ENCODE results near the gene FAM81A.
A peak's percentile ranks its signal among the peaks of the same experiment; 100 is the strongest.
"Not testable (repeated sequence)": the region's sequence is repeated elsewhere in the genome, so short reads cannot be mapped to it uniquely, and the experiment has no call there.

Gene FAM81A

DNA sequence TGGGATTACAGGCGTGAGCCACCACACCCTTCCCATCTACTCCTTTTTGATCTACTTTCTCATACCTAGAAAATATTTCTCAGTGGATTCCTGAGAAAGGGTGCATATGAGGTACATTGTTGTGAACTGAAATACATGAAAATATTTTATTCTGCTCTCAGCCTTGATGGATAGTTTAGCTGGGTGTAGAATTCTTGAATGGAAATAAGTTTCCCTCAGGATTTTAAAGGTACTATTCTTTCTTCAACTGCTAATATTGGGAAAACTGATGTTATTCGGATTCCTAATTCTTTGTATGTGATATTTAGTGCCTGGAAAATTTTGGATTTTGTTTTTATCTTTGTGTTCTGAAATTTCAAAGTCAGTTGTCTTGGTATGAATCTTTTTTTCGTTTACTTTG lies 9.1 kb upstream of the FAM81A start:
- not testable (repeated sequence) for DNase-seq

DNA sequence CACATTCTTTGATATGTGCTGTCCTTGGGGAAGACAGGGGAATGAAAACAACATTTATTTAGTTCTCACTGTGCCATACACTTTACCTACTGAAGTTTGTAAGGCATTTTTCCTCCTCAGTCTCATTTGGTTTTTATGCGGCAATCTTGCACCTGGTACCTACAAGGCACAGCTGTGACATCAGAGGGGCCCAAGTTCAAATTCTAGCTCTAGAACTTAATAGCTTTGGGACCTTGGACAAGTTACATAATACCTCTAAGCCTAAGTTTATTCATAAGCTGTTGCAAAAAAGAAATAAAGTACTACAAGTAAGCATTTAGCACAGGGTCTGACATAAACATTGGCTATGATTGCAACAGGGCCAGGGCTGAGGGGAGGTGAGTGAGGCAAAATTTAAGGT lies 5.6 kb upstream of the FAM81A start:
- no peak for DNase-seq

DNA sequence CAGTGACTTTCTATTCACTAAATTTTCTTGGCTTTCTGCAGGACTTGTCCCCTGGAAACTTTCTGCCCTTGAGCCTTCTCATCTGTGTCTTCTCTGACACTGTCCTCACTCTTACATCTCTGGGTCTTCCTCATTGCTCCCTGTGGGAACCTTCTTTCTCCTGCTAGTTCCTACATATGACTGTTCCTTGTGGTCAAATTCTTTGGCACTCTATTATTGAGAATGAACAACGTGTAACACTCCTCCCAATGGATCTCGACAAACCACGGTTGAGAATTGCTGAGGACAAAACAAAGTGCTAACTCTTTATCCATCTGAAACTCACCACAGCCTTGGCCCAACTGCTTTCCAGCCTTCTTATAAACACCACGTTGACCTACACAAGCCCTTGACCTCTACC lies 3.5 kb upstream of the FAM81A start:
- DNase-seq, result no peak

DNA sequence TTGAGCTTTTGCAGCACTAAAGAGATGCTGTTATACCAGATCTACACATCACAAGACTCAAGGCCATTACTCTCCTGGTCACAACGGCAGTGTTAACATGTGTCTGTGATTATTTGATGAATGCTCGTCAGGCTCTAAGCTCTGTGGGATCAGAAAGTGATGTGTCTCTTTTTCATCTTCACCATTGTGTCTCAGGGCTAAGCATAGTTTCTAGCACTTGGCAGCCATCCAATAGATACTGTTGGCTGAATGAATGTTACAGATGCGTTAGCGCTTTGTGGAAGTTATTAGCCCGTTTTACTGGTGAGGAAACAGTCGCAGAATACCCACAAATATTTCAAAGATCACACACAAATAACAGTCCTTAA lies 1.2 kb upstream of the FAM81A start:
- peak; percentile 51 for DNase-seq

DNA sequence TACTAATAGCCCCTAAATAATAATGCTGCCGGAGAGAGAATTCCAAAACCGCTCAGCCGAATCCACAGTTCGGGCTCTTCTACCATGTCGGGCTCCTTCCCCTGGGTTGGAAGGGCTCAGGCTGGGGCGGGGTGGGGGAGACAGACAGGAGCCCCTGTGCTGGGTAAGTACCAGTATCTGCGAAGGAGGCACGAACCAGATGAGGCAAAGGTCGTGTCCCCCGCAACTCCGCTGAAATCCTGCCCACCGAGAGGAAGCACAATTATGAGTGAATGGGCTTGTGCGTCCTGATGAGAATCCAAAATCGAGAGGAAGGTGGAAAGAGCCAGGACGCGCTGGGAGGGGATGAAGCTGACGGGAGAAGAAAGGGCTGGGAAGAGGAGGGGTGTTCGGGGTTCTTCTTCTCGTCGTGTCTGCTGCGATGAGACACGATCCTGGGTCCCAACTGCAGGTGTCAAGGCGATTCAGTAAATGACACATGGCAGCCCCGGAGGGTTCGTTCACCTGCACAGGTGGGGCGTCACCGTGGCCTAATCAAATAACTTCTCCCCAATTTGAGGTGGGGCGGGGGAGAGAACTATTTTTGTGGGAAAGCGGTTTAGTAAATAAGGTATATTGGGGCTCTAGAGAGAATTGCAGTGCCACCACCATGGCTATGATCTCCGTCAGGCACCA lies 707 bp upstream of the FAM81A start:
- peak; percentile 68 for DNase-seq

DNA sequence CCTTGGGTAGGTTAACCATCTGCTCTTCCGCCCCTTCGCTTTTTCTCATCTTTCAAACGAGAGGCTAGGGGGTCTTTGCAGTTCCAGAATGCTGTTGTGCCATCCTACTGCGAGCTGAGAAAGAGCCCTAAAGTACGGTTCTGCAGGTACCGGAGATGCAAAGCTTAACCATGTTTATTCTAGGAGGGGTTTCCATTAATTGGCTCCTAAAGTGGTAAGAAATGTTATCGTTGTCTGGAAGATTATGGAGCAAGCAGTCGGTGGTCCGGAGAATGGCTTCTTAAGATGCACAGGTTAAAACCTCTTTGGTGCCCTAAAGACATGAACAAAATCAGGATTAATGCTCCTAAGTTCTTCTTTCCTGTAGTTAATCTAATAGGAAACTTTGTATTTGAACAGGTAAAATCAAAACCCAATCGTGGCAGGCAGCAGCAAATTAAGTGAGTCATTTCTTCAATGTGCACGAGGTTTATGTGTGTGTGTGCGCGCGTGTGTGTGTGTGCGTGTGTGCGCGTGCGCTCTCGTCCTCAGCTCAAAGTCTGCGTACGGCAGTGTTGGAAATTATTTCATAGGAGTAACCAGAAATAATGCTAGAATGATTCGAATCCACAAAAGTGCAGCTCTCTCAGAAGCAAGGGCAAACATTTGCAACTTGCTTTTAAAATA lies 772 bp downstream of the FAM81A start:
- no peak for DNase-seq

DNA sequence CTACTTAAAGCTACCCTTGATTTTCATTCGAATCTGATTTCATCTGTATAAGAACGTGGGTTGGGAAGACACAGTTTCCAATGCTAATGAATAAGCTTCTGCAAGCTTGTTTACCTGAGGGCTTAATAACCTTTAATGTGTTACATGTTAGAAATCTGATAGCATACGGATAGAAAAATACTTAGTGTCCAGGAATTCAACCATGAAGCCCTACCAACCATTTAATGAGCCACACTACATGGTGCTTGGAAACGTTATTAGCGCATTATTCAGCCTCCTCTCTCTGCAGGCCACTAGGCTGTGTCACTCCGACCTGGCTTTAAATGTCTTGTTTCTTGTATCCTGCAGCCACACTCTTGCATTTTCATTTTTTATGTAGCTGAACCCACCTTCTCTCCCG lies 1.6 kb downstream of the FAM81A start:
- DNase-seq, result no peak

DNA sequence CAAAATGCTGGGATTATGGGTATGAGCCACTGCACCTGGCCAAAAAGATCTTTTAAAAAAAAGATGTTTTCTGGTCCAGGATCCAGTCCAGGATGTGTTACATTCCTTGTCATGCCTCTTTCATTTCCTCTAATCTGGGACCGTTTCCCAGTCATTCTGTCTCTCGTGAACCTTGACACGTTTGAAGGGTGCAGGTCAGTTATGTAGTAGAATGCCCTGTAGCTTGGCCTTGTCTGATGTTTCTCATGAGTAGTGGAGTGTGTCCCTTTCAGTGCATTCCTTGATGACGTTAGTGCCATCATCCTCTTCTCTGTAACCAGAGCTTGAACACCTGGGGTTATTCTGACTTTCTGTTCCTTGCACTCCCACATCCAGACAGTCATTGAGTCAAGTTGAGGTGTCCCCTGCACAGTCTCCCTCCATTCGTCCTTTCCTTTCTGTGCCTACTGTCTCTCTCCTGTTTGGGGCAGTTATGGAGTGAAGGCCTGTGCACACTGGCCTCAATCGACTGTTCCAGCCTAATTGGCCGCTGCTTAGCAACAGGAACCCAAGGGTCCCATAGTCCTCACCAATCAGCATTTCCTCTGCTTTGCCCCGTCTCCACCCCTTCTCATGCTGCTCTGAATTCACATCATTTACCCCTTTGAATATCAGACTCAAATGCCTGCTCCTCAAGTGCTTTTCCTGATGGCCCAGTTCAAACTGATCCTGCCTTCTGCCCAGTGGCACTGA lies 5.5 kb downstream of the FAM81A start:
- DNase-seq, result no peak

DNA sequence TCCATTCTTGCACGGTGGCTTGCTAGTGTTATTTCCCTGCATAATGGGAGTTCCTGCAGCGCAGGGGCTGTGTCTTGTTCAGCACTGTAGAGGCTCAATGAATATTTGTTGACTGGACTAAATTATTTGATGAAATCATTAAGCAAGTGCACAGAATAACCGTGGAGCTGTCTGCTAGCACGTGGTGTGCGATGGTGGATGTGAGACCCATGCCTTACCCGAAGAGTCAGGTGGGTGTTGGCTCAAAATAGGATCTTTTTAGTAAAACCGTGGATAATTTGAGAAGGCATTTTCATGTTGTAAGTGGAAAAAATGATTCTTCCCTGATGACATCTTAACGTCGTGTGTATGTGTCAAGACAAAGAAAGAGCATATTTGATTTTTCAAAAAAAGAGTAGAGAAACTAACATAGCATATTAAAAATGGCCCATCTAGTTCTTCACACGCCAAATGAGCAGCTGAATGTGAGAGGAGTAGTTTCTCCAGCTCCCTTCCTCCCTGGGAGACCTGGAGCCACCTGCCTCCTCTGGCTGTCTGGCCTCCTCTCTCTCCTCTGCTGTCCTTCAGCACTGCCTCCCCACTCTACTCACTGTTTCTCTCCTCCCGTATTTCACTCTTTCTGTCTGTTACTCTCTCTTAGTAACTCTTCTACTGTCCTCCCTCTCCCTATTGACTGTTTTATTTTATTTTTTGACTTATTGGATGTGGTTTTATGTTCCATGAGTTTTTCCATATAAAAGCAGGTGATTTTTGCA lies 6.3 kb downstream of the FAM81A start:
- no peak for DNase-seq

DNA sequence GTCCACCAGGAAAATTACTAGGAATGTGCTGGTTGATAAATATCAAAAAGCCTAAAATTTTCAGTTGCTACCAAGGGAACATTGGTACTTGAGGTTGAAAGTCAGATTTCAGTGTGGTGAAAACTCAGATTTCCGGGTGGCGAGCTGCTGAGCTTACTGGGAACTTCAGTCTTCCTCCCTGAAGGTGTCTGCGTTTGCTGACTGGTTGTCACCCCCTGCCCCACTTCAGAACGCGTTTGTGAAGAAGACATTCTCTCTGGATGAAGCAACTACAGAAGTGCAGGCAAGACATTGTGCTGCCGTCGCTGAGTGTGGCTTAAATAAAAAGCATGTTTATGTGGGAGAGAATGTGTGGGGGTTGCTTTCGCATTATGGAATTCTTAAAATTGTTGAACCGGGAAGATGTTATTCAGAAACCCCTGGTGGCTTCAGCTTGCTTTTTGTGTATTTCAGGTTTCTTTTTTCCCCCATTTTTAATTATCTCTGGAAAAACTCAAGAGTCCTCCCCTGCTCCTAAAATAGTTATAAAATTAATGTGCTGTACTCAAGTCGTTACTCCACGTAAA lies 7.1 kb downstream of the FAM81A start:
- no peak for DNase-seq

DNA sequence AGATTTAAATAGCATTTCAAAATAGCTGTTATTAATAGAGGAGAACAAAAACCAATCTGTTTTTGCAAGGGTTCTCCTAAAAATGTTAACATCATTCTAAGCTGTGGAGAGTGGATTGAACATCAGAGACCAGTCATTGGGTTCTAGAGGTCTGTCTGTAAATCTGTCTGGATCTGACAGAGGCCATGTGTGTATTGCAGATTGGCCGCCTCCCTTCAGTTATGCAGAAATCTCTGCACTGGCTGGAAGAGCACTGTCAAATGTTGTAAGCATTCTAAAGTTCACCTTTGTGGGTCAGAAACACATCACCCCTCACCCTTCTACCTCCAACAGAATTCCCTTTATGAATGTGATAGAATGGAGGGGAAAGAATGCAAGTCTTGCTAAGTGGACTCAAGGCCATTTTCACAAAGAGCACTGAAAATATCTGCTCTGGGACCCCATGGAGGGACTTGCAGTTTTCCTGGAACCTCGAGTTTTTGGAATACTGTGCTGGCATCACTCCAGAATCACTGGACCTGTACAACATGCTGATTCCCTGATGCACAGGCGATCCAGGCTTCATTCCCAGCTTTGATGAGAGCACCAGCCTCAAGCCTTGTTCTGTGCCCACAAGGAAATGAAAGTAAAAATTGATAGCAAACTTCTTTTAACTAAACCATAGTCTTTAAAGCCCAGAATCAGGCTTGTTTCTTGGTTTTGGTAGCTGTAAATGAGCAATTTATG lies 8.4 kb downstream of the FAM81A start:
- DNase-seq, result no peak

DNA sequence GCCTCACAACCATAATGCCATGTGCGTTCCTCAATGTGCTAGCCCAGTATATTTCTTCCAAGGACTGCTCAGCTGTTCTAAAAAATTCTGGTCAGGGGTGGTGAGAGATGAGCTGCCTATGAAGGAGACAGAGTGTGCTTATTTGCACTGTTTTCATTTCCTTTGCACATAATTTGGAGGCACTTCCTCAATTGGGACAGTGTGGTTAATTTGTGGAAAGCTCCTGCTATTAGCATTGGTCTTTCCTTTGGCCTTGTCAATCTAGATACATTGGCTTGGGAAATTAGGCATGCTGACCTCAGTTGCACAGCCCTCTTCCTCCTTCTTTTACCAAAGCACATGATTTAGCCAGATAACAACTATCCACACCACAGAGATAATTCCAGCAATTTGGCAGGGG lies 9.4 kb downstream of the FAM81A start:
- DNase-seq, result no peak

DNA sequence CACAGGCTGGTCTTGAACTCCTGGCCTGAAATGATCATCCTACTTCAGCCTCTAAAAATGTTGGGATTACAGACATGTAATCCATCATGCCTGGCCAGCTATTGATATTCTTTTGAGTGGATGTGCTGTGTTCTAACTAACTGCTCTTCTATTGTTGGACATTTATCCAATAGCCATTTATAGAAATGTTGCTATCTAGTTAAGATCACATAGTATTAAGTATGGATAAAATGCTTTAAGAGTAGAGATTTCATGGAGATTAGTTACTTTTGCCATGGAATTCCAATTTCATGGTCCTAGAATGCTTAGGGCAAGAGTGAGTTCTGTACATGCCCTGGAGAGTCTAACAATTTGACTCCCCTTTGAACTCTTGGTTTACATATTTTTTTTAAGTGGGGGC lies 10.9 kb downstream of the FAM81A start:
- no peak for DNase-seq

DNA sequence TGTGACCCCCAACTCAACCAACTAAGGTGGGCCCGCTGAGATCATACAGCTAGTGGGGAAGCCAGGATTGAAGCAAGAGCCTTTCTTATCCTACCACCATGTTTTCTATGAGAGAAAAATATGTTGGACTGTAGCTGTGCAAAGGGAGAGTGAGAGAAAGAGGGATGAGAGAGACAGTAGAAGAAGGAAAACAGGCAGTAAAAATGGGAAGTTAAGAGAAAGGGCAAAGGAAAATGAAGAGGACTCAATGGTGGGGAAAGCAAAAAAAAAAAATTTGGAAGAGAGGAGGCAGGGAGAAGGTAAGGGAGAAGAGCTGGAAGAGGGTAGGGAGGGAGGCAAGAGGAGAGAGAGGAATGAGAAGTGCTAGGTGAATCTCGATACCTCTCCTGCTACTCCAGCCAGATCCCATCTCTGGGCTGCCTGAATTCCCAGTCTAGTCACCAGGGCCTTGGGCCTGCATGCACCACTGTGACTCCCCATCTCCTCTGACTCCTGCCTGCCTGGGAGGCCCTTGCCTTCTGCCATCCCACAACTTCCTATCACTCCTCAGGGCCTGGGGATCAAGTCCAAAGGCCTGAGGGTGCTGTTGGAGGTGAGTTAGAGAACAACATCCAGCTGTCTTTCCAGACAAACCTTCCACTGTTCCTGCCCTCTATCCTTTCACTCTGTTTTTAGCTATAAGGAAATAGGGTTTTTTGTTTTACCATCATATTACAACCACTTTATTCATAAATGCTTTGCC lies 15.7 kb downstream of the FAM81A start:
- DNase-seq, result no peak

DNA sequence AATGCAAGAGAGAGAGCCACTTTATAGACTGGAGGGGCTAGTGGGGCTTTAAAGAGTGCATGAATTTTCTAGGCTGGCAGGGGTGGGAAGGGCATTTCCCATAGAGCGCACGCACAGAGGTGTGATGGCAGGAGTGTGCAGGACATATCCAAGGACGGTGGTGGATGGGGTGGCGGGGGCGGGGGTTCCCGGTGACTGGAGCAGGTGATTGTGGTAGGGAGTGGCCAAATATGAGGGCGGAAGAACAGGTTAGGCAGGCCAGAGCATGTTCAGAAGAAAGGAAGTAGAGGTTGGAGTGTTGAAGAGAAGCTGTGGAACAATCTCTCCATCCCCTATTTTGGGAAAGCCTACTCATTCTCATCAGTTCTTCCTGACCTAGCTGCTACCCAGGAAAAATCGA lies 18.1 kb downstream of the FAM81A start:
- DNase-seq, result no peak

DNA sequence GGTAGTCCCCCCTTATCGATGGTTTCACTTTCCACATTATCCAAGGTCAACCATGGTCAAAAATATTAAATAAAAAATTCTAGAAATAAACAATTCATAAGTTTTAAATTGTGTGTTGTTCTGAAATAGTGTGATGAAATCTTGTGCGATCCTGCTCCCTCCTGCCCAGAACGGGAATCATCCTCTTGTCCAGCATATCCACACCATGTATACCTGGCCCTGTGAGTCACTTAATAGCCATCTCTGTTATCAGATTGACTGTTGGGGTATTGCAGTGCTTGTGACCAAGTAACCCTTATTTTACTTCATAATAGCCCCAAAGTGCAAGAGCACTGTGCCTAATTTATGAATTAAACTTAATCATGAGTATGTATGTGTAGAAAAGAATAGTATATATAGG lies 19.1 kb downstream of the FAM81A start:
- DNase-seq, result no peak

DNA sequence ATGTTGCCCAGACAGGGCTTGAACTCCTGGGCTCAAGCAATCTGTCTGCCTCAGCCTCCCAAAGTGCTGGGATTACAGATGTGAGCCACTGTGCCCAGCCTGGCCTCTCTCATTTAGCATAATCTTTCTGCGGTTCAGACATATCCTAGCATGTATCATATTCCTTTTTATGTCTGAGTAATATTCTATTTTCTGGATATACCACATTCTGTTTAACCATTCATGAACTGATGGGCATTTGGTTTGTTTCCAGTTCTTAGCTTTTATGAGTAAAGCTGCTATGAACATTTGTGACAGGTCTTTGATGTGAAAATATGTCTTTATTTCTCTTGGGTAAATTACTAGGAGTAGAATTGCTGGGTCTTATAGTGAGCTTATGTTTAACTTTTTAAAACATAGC lies 23.5 kb downstream of the FAM81A start:
- DNase-seq, result no peak

DNA sequence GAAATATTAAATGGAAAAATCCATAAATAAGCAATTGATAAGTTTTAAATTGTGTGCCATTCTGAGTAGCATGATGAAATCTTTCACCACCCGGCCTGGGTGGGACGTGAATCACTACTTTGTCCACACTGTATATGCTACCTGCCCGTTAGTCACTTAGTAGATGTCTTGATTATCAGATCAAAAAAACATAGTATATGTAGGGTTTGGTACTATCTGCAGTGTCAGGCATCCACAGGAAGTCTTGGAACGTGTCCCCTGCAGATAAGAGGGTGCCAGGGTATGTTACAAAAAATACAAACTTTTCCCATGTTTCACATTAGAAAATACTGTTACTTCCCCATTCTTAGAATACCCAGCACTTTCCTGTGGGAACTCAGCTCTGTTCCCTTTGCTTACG lies 35.2 kb downstream of the FAM81A start:
- no peak for DNase-seq

DNA sequence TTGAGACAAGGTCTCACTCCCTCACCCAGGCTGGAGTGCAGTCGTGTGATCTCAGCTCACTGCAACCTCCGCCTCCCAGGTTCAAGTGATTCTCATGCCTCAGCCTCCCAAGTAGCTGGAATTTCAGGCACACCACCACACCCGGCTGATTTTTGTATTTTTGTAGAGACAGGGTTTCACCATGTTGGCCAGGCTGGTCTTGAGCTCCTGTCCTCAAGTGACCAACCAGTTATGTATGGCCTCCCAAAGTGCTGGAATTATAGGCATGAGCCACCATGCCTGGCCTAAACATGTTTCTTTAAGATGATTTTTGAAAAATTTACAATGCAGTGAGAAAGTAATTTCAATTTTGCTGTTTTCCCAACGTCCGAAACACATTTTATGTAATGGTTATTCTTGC lies 37.2 kb downstream of the FAM81A start:
- DNase-seq, result not testable (repeated sequence)

DNA sequence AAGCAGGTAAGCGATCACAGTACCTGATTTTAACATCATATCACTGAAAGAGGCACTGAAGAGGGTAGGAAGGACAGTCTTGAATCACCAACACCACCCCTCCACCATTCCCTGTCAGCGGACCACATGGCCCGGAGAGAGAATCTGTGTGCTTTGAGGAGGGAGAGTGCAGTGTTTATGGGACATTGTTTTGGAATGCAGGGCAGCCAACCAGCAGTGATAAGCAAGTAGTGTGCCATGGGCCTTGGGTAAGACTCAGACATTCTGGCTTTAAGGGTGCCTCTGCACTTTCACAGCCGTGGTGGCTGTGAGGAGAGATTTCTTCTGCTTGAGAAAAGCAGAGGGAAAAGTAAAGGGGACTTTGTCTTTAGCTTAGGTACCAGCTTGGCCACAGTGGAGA lies 46.4 kb downstream of the FAM81A start:
- DNase-seq, result no peak

DNA sequence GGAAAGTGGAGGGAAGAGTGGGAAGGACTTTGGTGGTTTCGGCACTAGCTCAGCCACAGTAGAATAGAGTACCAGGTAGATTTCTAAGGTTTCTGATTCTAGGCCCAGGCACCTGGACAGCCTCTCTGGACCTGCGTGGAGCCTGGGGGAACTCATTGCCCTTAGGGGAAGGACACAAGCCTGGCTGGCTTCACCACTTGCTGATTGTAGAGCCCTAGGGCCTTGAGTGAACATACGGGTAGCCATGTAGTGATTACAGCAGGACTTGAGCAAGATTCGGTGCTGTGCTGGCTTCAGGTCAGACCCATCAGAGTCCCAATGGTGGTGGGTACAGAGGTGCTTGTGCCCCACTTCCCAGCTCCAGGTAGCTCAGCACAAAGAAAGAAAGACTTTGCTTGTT lies 47.0 kb downstream of the FAM81A start:
- no peak for DNase-seq

DNA sequence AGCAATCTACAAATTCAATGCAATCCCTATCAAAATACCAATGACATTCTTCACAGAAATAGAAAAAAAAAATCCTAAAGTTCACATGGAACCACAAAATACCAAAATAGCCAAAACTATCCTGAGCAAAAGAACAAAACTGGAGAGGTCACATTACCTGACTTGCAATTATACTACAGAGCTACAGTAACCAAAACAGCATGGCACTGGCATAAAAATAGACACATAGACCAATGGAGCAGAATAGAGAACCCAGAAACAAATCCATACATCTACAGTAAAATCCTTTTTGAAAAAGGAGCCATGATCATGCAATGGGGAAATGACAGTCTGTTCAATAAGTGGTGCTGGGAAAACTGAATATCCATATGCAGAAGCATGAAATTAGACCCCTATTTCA lies 51.5 kb downstream of the FAM81A start:
- not testable (repeated sequence) for DNase-seq
